ENCODE measurements around the gene CASP9. TPM values are rescaled to one million over a fixed set of nuclear protein-coding genes. Genes with fewer than 3 reads are reported as not detected.
"Not testable (repeated sequence)": the region's sequence is repeated elsewhere in the genome, so short reads cannot be mapped to it uniquely, and the experiment has no call there.

CASP9 gene
- total RNA-seq, 4 donors from 2014 or later: 8.8 to 22.6 (median 15.5) TPM

DNA sequence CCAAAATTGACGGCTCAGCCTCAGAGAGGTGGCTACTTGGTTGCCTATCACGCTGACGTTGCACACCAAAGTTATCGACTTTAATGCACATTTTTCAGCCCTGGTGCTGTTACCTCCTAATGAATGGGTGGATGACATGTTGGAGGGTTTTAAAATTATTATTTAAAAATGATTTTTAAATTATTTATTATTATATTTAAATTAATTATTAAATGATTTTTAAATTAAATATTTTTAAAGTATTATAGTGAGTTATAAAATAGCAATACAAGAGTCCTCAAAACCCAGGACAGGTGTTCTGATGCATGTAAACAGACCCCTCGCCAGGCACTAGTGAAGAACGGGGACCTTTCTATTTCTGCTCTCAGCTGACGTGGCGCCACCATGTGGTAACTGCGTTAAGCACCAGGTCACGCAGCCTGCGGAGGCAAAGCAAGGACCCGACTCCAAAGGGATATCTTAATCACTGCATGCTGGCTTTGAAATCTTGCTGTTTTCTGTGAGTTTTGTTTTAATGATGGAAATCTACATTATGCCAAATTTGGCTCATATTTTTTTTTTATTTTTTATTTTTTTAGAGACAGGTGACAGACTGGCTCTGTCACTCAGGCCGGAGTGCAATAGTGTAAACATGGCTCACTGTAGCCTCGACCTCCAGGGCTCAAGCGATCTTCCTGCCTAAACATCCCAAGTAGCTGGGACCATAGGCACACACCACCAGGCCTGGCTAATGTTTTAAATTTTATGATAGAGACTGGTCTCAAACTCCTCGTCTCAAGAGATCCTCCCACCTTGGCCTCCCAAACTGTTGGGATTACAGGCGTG lies 22.6 kb downstream of the CASP9 start:
- Histone ChIP-seq H3K4me1 (no peaks in the 10 kb centered on the region), H3K27me3 (no peaks in the 10 kb centered on the region), H3K27ac (no peak overlapping the region), H3K36me3 (peaks cover 0 to 76% (median 0%) of the 10 kb centered on the region in 3 donors), H3K9me3 (no peaks in the 10 kb centered on the region), H3K4me3 (no peak overlapping the region)
- intact Hi-C loops (cut with DNase I): loop anchor here (10.0 kb wide), 1 partner anchor 177 kb away; no protein-coding TSS in a partner anchor
- DNase-seq: no peak
- 58 to 59% methylated on average over 17 of the region's 17 CpGs for WGBS, 2 donors
- TF ChIP-seq, protein P1, sequence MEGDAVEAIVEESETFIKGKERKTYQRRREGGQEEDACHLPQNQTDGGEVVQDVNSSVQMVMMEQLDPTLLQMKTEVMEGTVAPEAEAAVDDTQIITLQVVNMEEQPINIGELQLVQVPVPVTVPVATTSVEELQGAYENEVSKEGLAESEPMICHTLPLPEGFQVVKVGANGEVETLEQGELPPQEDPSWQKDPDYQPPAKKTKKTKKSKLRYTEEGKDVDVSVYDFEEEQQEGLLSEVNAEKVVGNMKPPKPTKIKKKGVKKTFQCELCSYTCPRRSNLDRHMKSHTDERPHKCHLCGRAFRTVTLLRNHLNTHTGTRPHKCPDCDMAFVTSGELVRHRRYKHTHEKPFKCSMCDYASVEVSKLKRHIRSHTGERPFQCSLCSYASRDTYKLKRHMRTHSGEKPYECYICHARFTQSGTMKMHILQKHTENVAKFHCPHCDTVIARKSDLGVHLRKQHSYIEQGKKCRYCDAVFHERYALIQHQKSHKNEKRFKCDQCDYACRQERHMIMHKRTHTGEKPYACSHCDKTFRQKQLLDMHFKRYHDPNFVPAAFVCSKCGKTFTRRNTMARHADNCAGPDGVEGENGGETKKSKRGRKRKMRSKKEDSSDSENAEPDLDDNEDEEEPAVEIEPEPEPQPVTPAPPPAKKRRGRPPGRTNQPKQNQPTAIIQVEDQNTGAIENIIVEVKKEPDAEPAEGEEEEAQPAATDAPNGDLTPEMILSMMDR (IDR thresholded peaks at IDR 0.05): peak; percentile 43 to 74 (median 63)
- no peak for TF ChIP-seq POLR2A (IDR thresholded peaks at IDR 0.05)

DNA sequence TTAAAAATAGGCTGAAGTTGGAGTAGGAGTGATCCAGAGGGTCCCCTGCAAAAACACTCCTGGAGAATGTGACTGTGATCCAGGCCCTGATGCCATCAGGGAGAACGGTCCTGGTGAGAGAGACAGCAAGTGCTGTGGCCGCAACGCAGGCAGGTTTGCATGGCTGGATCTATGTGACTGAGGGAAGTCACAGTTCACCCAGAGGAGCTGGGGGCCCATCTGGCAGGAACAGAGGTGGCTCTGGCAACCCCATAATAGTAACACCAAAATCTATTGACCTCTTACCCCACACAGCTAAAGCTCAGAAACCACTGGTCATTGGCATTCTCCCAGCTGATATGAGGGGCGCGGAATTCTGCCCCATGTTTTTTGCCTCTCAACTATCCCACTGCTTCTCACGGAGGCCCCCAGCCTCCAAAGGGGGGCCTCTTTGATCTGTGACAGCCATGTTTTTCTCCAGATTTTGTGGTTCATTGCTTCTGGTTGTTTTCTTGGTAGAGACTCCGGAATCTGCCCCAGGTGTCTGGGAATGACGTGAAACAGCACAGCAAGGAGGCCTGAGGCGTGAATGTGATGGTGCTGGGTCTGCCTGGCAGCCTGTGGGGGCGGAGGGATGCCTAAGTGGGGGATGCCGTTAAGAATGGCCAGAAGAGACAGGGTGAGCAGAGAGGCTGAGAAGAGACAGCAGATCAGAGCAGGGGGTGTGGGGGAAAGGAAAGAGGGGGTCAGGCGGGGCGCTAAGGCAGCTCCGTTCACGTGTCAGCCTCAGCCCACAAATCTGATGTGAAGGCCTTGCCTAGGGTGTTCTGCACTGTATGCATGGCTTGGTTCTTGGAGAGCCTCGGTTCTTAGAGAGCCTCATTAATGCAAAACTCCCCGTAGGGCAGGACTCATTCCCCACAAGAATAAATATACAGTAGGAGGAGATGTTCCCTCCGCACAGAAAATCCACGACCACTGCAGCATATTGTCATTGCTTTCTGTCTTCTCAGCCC lies 23.5 kb downstream of the CASP9 start:
- H3K4me1 ChIP-seq: no peaks in the 10 kb centered on the region
- no peaks in the 10 kb centered on the region for H3K9me3 ChIP-seq
- DNase-seq: no peak
- no peak overlapping the region for H3K4me3 ChIP-seq
- peaks cover 0 to 71% (median 0%) of the 10 kb centered on the region in 3 donors for H3K36me3 ChIP-seq
- intact Hi-C loops (cut with DNase I): loop anchor here (10.0 kb wide), 1 partner anchor 176 kb away; no protein-coding TSS in a partner anchor
- no peak overlapping the region for H3K27ac ChIP-seq
- no peaks in the 10 kb centered on the region for H3K27me3 ChIP-seq
- 80 to 84% methylated on average over 15 to 17 of the region's 19 CpGs for WGBS, 2 donors
- no peak for TF ChIP-seq POLR2A (IDR thresholded peaks at IDR 0.05)
- TF ChIP-seq, protein P1 (IDR thresholded peaks at IDR 0.05): no peak

DNA sequence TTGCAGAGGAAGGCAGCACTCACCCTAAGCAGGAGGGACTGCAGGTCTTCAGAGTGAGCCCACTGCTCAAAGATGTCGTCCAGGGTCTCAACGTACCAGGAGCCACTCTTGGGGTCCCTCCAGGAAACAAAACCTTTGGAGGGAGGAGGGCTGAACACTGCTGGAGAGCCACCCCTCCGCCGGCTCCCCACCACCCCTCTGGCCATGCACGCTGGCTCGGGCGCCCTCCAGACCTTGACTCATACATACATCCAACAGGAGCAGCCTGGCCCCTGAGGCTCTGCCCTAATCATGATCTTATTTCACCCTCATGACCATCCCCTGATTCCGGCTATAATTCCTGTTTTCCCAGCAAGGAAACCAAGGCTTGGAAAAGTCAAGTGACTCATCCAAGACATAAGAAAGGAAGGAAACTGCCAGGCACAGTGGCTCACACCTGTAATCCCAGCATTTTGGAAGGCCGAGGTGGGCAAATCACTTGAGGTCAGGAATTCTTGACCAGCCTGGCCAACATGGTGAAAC lies 30.1 kb downstream of the CASP9 start:
- Histone ChIP-seq H3K4me1 (no peaks in the 10 kb centered on the region), H3K9me3 (no peaks in the 10 kb centered on the region), H3K27me3 (no peaks in the 10 kb centered on the region), H3K4me3 (no peak overlapping the region), H3K36me3 (peaks cover 0 to 73% (median 18%) of the 10 kb centered on the region in 3 donors), H3K27ac (no peak overlapping the region)
- intact Hi-C loops (cut with DNase I): no loop called here
- WGBS, 2 donors: 86 to 95% methylated on average over 4 to 6 of the region's 9 CpGs
- TF ChIP-seq POLR2A (IDR thresholded peaks at IDR 0.05): no peak
- TF ChIP-seq, protein P1 (IDR thresholded peaks at IDR 0.05): no peak
- DNase-seq: no peak

DNA sequence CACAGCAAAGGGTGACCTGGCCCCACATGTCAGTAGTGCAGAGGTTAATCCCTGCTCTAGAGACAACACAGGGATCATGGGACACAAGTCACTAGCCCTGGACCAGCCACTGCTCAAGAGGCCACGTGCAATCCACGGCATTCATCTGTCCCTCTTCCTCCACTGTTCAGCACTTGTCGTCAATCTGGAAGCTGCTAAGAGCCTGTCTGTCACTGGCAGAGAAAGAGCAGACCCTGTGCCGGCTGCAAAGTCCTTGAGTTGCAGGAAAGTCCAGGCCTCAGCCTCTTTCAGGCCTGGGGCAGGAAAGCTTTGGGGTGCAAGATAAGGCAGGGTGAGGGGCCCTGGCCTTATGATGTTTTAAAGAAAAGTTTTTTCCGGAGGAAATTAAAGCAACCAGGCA lies 31.4 kb downstream of the CASP9 start:
- Histone ChIP-seq H3K9me3 (no peaks in the 10 kb centered on the region), H3K4me1 (no peaks in the 10 kb centered on the region), H3K4me3 (no peak overlapping the region), H3K36me3 (peaks cover 0 to 61% (median 18%) of the 10 kb centered on the region in 3 donors), H3K27ac (no peak overlapping the region), H3K27me3 (no peaks in the 10 kb centered on the region)
- WGBS, 2 donors: 93 to 100% methylated on average over 1 to 5 of the region's 5 CpGs
- intact Hi-C loops (cut with DNase I): no loop called here
- no peak for DNase-seq
- no peak for TF ChIP-seq POLR2A (IDR thresholded peaks at IDR 0.05)
- TF ChIP-seq, protein P1 (IDR thresholded peaks at IDR 0.05): no peak

DNA sequence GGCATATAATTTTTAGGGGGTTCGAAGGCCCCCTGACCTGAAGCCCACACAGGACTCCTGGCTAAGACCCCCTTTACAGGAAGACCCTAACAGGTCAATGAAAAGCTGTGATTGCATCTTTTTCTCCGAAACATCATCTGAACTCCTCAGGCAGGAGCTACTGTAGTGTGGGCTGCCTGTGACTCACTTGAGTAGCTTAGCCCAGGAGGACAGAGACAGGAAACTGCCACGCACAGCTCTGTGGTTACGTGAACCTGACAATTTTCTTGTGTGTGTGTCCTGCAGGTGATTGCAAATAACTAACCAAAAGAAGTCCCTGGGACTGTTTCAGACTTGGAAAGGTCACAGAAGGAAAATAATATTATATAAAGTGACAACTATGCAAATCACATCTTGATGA lies 33.0 kb downstream of the CASP9 start:
- H3K4me3 ChIP-seq; intact Hi-C loops (cut with DNase I); H3K4me1 ChIP-seq; DNase-seq; H3K27ac ChIP-seq; H3K9me3 ChIP-seq; H3K27me3 ChIP-seq: not testable (repeated sequence)
- 80 to 82% methylated on average over 3 to 4 of the region's 4 CpGs for WGBS, 2 donors
- peaks cover 0 to 59% (median 18%) of the 10 kb centered on the region in 3 donors for H3K36me3 ChIP-seq
